ENCODE data around the gene EIF4G3.

The EIF4G3 gene

DNA sequence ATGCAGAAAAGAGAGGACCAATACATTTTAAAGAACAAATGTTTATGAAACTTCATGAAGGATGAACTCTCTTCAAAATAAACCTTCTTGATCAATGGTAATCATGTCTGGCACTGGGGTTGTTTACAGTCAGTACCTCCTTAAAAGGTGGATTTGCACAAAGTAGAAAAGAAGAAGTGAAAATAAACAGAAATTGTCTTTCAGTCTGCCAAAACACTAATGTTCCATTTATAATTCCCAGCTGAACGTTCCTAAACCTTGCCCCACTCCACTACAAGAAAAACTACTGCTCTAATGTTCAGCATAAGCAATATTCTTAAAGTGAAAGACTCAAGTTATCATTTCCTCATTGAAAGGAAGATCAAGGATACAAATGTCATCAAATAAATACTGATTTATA lies 86.2 kb downstream of the EIF4G3 start:
- no peaks in the 10 kb centered on the region for H3K27me3 ChIP-seq (ENCODE audit: control insufficient read depth, low read length)
- peaks cover 24% of the 10 kb centered on the region for H3K36me3 ChIP-seq (ENCODE audit: control insufficient read depth, low read length)
- H3K4me2 ChIP-seq (ENCODE audit: low read length) = peak overlapping the region; percentile 40
- H3K4me3 ChIP-seq (ENCODE audit: low read length) = no peak overlapping the region
- 0 out of 2 replicates have a peak, but pooled peaks cover 2% of the 10 kb centered on the region for H3K9me3 ChIP-seq (ENCODE audit: control insufficient read depth, insufficient read depth, low read length)
- H3F3A ChIP-seq (ENCODE audit: control insufficient read depth, insufficient read depth) = peaks cover 3% of the 10 kb centered on the region
- peaks cover 36% of the 10 kb centered on the region for H3K79me2 ChIP-seq (ENCODE audit: control insufficient read depth, low read length)
- no peaks in the 10 kb centered on the region for H4K20me1 ChIP-seq (ENCODE audit: control insufficient read depth, insufficient read depth, low read depth, low read length)
- peak overlapping the region; percentile 27 for H3K27ac ChIP-seq (ENCODE audit: low read depth, low read length)
- H3K9me2 ChIP-seq (replicated peaks; ENCODE audit: control insufficient read depth, low read length) = no peaks in the 10 kb centered on the region
- H3K4me1 ChIP-seq (ENCODE audit: control insufficient read depth, low read length) = peaks cover 30% of the 10 kb centered on the region
- no peak for TF ChIP-seq EZH2phosphoT487 (IDR thresholded peaks at IDR 0.05; ENCODE audit: borderline replicate concordance, low read length)
- TF ChIP-seq, protein P1, sequence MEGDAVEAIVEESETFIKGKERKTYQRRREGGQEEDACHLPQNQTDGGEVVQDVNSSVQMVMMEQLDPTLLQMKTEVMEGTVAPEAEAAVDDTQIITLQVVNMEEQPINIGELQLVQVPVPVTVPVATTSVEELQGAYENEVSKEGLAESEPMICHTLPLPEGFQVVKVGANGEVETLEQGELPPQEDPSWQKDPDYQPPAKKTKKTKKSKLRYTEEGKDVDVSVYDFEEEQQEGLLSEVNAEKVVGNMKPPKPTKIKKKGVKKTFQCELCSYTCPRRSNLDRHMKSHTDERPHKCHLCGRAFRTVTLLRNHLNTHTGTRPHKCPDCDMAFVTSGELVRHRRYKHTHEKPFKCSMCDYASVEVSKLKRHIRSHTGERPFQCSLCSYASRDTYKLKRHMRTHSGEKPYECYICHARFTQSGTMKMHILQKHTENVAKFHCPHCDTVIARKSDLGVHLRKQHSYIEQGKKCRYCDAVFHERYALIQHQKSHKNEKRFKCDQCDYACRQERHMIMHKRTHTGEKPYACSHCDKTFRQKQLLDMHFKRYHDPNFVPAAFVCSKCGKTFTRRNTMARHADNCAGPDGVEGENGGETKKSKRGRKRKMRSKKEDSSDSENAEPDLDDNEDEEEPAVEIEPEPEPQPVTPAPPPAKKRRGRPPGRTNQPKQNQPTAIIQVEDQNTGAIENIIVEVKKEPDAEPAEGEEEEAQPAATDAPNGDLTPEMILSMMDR (IDR thresholded peaks at IDR 0.05; ENCODE audit: low read depth, low read length, poor library complexity, severe bottlenecking) = no peak

DNA sequence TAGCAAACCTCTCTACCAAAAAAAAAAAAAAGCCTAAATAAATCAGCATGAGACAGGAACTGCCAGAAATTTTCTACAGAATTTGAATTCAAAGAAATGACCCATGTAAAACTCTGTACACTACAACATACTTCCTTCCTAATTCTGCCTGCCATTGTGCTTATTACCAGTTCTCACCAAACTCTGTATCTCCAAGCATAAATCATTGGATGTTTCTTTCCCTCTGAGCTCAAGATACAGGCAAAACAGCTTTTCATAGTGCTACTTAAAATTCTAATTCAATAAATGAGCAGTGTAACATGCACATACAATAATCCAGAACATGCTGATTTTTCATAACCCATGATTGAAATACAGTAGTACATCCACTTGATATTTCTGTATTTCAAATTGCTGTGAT lies 87.0 kb downstream of the EIF4G3 start:
- Histone ChIP-seq H3K36me3 (ENCODE audit: control insufficient read depth, low read length) (peaks cover 19% of the 10 kb centered on the region), H3K9me2 (replicated peaks; ENCODE audit: control insufficient read depth, low read length) (no peaks in the 10 kb centered on the region), H3K79me2 (ENCODE audit: control insufficient read depth, low read length) (peaks cover 29% of the 10 kb centered on the region), H3K27ac (ENCODE audit: low read depth, low read length) (no peak overlapping the region), H3K4me1 (ENCODE audit: control insufficient read depth, low read length) (peaks cover 30% of the 10 kb centered on the region), H4K20me1 (ENCODE audit: control insufficient read depth, insufficient read depth, low read depth, low read length) (no peaks in the 10 kb centered on the region), H3F3A (ENCODE audit: control insufficient read depth, insufficient read depth) (peaks cover 3% of the 10 kb centered on the region), H3K9me3 (ENCODE audit: control insufficient read depth, insufficient read depth, low read length) (0 out of 2 replicates have a peak, but pooled peaks cover 2% of the 10 kb centered on the region), H3K27me3 (ENCODE audit: control insufficient read depth, low read length) (no peaks in the 10 kb centered on the region), H3K4me3 (ENCODE audit: low read length) (no peak overlapping the region), H3K4me2 (ENCODE audit: low read length) (no peak overlapping the region)
- TF ChIP-seq EZH2phosphoT487 (IDR thresholded peaks at IDR 0.05; ENCODE audit: borderline replicate concordance, low read length) = no peak
- TF ChIP-seq, protein P1 (IDR thresholded peaks at IDR 0.05; ENCODE audit: low read depth, low read length, poor library complexity, severe bottlenecking) = no peak

DNA sequence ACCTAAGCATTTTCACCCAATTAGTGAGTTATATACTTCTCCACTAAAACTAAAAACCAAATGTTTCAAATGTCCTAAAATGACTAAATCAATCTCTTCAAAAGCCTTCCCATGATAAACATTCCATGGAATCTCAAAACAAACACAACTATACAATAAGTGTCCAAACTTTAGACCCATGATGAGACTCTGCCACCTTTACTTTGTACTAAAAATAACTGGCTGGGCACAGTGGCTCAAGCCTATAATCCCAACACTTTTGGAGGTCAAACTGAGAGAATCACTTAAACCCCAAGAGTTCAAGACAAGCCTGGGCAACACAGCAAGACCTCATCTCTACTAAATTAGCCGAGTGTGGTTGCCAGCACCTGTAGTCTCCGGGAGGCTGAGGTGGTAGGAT lies 87.4 kb downstream of the EIF4G3 start:
- no peak overlapping the region for H3K4me3 ChIP-seq (ENCODE audit: low read length)
- no peak overlapping the region for H3K27ac ChIP-seq (ENCODE audit: low read depth, low read length)
- no peaks in the 10 kb centered on the region for H3K27me3 ChIP-seq (ENCODE audit: control insufficient read depth, low read length)
- H3F3A ChIP-seq (ENCODE audit: control insufficient read depth, insufficient read depth) = peaks cover 3% of the 10 kb centered on the region
- H3K9me3 ChIP-seq (ENCODE audit: control insufficient read depth, insufficient read depth, low read length) = 0 out of 2 replicates have a peak, but pooled peaks cover 2% of the 10 kb centered on the region
- peaks cover 30% of the 10 kb centered on the region for H3K4me1 ChIP-seq (ENCODE audit: control insufficient read depth, low read length)
- no peak overlapping the region for H3K4me2 ChIP-seq (ENCODE audit: low read length)
- no peaks in the 10 kb centered on the region for H4K20me1 ChIP-seq (ENCODE audit: control insufficient read depth, insufficient read depth, low read depth, low read length)
- H3K79me2 ChIP-seq (ENCODE audit: control insufficient read depth, low read length) = peaks cover 32% of the 10 kb centered on the region
- H3K36me3 ChIP-seq (ENCODE audit: control insufficient read depth, low read length) = peaks cover 18% of the 10 kb centered on the region
- TF ChIP-seq EZH2phosphoT487 (IDR thresholded peaks at IDR 0.05; ENCODE audit: borderline replicate concordance, low read length) = no peak
- TF ChIP-seq, protein P1 (IDR thresholded peaks at IDR 0.05; ENCODE audit: low read depth, low read length, poor library complexity, severe bottlenecking) = no peak
- H3K9me2 ChIP-seq (replicated peaks; ENCODE audit: control insufficient read depth, low read length) = no peaks in the 10 kb centered on the region
